GM18517 (cell line): ENCODE data around the gene DDX11.
"Not testable (repeated sequence)": the region's sequence is repeated elsewhere in the genome, so short reads cannot be mapped to it uniquely, and the experiment has no call there.

Experiments
- ATAC-seq: cut with Tn5 transposase; IDR thresholded peaks from one replicate; pipeline ENCODE4 v1.9.1; 2021; ENCODE audit warnings: mild to moderate bottlenecking, moderate library complexity; ENCODE audit not compliant: unreplicated experiment

The DDX11 gene

DNA sequence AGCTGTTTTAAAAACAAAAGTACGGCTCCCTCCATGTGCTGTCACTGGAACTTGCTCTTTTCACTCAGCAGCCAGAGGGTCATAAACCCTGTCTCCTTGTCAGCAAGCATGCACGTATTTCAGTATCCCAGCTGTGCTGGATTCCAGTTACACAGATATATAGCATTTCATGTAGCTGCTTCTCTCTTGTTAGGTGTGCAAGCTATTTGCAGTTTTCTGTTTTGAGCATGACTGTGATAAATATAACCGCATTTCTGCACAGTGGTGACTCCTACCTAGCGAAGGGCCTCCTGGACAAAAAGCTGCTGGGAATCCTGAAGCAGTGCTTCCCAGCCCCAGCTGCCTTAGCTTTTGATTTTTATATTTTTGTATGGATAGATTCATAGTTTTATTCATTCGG is 24.7 kb downstream of the DDX11 start:
- ATAC-seq = not testable (repeated sequence)

DNA sequence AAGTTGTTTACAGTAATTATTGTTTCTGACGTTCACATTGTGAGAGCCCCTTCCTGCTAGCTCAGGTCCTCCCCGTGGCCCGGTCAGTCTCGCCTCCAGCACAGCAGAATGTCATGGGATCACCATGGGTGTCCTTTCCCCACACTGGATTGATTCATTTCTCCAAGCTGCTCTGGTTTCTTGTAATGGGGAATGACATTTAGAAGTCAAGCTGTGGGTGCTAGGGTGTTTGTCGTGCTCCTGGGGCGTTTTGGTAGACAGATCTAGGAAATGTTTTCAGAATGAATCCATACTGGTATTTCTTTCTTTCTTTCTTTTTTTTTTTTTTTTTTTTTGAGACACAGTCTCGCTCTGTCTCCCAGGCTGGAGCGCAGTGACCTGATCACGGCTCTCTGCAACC is 25.1 kb downstream of the DDX11 start:
- not testable (repeated sequence) for ATAC-seq

DNA sequence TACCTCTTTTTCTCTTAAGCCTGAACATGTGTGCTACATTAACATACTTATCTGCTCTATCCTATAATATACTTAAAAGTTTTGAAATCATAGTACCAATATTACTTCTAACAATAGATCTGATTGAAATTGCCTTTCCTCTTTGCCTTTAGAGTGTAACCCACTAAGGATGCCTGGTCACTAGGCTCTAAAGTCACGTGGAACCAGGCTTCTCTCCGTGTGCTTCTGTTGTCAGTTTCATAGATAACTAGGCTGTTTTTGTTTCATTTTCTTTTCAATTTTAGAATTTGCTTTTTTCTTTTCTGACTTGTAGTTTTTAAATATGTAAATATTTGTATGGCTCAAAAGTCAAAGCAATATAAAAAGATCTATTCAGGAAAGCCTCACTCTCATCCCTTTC is 25.8 kb downstream of the DDX11 start:
- not testable (repeated sequence) for ATAC-seq

DNA sequence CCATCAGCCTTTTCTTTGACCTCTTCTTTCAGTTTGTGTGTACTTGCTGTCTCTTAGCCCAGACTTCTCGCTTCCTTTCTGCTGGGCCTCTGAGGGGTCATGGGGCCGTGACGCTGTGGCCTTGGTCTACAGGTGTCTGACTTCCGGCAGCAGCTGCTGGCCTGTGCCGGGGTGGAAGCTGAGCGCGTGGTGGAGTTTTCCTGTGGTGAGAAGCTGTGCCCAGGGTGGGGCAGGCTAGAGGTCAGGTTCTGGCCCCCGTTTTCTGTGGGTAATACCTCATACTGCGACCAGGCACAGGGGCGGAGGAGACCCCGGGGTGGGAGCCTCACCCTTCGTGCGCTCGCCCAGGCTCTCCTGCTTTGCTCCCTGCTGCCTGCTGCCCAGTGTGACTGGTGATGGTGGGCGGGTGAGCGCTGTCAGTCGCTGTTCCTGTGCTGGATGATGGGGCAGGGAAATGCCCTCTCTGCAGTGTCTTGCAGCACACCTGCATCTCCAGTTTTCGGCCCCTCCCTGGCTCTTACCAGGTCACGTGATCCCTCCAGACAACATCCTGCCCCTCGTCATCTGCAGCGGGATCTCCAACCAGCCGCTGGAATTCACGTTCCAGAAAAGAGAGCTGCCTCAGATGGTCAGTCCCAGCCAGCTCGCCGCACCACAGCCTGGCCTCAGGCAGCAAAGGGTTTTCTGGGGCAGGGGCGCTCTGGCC is 27.0 kb downstream of the DDX11 start:
- ATAC-seq = not testable (repeated sequence)

DNA sequence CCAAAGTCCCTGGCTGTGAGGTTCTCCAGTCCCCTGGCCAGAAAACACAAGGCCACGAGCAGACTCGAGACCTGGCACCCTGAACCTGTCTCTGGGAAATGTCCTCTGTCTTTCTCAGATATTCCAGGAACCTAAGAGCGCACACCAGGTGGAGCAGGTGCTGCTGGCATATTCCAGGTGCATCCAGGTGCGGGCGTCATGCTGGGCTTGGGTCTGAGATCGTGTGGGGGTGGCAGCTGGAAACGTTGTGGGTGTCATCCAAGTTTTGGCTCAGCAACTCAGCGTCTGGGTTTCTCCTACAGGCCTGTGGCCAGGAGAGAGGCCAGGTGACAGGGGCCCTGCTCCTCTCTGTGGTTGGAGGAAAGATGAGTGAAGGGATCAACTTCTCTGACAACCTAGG is 28.5 kb downstream of the DDX11 start:
- not testable (repeated sequence) for ATAC-seq

DNA sequence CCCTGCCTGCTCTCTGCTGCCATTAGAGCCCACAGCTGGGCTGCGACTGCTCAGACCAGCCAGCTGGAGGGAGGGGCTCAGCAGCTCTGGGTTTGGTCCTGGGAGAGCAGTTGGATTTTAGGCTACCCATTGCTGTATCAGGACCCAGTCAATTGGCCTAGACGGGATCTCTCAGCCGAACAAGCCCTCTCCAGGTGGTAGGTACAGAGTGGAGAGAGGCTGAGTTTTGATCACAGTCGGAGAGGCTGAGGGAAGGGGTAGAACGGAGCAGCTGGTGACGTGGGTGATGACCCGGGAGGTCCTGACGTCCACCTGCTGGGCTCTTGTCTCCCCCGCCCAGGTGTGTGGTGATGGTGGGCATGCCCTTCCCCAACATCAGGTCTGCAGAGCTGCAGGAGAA is 28.9 kb downstream of the DDX11 start:
- not testable (repeated sequence) for ATAC-seq

DNA sequence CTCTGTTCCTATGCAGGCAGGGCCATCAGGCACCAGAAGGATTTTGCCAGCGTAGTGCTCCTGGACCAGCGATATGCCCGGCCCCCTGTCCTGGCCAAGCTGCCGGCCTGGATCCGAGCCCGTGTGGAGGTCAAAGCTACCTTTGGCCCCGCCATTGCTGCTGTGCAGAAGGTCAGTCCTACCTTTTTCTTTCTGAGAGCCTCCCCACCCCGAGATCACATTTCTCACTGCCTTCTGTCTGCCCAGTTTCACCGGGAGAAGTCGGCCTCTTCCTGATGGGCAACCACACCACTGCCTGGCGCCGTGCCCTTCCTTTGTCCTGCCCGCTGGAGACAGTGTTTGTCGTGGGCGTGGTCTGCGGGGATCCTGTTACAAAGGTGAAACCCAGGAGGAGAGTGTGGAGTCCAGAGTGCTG is 29.9 kb downstream of the DDX11 start:
- not testable (repeated sequence) for ATAC-seq

DNA sequence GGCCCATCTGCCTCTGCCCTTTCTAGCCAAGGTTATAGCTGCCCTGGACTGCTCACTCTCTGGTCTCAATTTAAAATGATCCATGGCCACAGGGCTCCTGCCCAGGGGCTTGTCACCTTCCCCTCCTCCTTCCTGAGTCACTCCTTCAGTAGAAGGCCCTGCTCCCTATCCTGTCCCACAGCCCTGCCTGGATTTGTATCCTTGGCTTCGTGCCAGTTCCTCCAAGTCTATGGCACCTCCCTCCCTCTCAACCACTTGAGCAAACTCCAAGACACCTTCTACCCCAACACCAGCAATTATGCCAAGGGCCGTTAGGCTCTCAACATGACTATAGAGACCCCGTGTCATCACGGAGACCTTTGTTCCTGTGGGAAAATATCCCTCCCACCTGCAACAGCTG is 30.6 kb downstream of the DDX11 start:
- ATAC-seq = not testable (repeated sequence)

DNA sequence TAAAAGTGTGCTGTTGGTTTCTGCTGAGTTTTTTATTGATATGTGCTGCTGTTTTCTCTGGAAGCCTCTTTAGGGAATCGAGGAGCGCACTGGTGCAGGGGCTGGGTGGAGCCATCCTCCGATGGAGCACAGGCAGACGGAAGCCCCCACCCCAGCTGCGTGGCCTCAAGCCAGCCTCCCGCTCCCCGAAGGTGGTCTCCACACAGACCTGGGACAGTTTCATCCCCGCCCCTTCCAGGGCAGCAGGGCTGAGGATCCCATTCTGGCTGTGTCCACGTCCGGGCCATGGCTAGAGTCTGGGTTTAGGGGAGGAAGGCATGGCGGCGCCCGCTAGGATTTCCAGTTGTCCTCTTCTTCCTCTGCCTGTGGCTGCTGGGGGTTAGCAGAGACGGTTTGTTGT is 31.1 kb downstream of the DDX11 start:
- not testable (repeated sequence) for ATAC-seq

DNA sequence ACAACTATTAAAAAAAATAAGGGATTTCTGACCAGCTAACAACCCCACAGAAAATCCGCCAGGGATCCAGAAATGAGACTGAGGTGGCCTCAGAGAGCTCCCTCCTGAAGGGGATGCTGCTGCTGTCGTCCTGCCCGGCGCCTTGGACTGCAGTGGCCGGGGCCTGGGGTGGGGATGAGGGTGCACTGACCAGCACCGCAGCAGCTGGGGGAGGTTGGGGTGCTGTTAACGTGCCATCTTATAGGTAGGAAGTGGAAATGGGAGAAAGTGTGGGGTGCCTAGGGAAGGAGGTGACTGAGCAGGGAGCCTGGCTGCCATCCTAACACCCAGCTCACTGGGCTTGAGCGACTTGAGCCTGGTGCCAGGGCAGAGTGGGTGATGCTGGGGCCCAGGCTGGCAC is 32.0 kb downstream of the DDX11 start:
- ATAC-seq = no peak

DNA sequence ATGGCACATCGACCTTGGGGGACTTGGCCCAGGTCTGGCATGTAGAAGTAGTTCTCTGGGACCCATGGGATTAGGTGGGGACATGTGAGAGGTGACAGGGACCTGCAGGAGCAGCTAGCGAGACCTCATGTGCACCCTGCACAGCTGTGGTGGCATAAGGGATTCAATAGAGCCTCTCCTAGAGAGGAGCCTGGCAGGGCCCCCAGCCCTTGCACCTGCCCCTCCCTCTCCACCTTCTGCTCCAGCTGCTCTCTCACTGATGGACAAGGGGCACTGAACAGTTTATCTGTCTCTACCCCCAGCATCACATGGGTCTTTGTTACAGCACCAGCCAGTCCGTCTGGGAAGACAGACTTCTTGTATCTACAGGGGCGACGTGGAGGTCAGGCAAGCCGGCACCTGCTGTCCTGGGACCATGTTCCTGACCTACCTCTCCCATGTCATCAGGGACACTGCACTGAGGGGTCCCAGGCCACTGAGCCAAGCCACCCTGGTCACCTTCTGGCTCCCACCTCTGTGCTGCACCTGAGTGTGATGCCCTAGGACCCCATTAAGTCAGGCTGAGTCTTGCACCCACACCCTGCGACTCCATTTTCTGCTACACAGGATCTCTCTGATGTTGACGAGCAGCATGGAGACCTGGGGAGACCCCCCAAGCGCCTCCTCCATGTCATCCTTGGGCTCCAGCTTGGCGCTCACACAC is 32.6 kb downstream of the DDX11 start:
- no peak for ATAC-seq

DNA sequence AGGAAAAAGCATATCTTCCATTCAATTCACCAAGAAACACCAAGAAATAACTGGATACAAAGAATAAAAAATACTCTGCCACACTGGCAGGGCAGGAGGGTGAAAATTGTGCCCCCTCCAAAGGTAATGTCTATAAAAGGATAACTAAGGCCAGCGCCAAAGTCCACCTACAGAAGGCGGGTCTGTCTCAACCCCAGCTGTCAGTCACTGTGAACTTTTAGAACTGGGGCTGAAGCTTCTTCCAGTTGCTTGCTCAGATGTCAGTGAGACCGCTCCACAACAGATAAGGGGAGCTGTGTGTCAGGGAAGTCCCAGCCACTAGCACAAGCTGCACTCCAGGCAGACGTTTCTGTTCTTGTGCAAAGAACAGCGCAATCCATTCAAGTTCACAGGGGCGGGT is 36.1 kb downstream of the DDX11 start:
- not testable (repeated sequence) for ATAC-seq

DNA sequence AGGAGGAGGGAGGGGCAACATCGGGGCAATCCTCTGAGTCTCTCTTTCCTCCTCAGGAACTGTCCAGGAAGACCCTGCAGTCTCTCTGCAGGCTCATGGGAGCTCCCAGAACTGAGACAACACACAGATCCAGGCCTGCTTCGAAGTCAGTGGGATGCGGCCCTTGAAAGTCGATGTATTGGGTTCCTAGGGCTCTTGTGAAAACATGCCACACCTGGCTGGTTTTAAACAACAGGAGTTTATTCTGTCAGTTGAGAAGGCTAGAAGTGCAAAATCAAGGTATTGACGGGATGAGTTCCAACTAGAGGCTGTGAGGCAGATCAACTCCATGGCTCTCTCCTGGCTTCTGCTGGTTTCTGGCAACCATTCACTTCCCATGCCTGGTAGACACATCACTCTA is 36.6 kb downstream of the DDX11 start:
- not testable (repeated sequence) for ATAC-seq

DNA sequence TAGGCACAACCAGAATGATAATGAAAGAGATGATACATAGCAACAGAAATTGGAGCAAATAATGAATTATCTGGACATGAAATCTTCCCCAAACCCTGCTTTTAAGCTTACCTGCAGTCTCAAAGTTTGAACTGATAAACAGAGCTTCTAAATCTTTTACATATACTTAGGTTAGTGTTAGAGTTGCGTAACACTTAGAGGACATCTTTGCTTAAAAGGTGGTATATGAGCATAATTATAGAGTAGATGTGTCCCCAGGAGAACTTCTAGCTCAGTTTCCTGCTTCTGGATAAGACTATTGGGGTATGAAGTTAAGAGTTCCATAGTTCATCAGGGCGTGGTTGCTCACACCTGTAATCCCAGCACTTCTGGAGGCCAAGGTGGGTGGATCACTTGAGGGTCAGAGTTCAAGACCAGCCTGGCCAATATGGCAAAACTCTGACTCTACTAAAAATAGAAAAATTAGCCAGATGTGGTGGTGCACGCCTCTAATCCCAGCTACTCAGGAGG is 41.5 kb downstream of the DDX11 start:
- not testable (repeated sequence) for ATAC-seq

DNA sequence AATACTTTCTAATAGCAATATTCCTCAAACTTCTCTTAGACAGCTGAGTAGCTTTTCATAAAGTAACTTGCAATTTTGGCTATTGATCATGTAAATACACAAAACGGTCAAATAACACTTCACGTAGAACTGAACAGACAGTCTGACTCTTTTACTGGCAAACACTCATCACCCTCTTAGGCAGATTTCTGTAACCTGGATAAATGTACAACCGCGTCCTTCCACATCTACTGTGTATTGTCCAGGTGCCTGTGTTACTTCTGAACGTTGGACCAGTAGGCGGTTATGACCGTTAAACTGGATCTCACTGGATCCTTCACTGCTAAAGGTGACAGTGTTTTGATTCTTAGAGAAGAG is 43.2 kb downstream of the DDX11 start:
- ATAC-seq = not testable (repeated sequence)

DNA sequence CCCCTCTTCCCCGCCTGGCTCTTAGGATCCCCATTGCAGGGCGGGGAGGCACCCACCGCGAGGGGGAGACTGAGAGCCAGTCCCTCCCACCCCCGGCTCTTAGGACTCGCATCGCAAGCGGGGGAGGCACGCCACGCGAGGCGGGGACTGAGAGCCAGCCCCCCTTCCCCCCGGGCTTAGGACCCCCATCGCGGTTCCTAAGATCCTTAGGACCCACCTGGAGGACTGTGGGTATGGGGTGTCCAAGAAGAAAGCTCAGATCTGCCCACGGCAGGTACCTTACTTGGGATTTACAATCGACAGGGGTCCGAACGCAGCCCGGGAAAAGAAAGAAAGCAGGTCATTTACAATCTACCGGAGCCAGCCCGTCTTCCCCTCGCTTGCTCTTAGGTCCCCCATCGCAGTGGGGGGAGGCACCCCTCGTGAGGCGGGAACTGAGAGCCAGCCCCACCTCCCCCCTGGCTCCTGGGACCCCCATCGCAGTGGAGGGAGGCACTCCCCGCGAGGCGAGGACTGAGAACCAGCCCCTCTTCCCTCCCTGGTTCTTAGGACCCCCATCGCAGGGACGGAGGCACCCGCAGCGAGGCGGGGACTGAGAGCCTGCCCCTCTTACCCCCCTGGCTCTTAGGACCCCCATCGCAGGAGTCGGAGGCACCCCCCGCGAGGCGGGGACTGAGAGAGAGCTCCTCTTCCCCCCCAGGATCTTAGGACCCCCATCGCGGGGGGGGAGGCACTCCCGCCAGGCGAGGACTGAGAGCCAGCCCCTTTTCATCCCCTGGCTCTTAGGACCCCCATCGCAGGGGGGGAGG is 43.7 kb downstream of the DDX11 start:
- ATAC-seq = no peak

DNA sequence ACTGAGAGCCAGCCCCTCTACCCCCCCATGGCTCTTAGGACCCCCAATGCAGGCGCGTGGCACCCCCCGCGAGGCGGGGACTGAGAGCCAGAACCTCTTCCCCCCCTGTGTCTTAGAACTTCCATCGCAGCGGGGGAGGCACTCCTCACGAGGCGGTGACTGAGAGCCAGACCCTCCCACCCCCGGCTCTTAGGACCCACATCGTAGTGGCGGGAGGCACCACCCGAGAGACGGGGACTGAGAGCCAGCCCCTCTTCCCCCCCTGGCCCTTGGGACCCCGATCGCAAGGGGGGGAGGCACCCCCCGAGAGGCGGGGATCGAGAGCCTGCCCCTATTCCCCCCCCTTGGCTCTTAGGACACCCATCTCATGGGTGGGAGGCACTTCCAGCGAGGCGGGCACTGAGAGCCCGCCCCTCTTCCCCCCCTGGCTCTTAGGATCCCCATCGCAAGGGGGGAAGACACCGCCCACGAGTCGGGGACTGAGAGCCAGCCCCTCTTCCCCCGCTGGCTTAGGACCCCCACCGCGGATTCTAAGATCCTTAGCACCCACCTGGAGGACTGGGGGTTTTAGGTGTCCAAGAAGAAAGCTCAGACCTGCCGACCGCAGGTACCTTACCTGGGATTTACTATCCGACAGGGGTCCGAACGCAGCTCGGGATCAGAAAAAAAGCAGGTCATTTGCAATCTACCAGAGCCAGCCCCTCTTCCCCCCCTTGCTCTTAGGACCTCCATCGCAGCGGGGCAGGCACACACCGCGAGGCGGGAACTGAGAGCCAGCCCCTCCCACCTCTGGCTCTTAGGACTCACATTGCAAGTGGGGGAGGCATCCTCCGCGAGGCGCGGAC is 44.9 kb downstream of the DDX11 start:
- ATAC-seq = no peak

DNA sequence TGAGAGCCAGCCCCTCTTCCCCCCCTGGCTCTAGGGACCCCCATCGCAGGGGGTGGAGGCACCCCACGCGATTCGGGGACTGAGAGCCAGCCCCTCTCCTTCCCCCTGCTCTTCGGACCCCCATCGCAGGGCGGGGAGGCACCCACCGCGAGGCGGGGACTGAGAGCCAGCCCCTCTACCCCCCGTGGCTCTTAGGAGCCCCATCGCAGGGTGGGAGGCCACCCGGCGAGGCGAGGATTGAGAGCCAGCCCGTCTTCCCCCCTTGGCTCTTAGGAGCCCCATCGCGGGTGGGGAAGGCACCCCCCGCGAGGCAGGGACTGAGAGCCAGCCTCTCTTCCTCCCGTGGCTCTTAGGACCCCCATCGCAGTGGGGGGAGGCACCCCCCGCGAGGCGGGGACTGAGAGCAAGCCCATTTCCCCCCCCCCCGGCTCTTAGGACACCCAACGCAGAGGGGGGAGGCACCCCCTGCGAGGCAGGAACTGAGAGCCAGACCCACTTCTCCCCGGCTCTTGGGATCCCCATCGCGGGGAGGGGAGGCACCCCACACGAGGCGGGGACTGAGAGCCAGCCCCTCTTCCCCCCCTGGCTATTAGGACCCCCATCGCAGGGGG is 45.6 kb downstream of the DDX11 start:
- ATAC-seq = no peak

DNA sequence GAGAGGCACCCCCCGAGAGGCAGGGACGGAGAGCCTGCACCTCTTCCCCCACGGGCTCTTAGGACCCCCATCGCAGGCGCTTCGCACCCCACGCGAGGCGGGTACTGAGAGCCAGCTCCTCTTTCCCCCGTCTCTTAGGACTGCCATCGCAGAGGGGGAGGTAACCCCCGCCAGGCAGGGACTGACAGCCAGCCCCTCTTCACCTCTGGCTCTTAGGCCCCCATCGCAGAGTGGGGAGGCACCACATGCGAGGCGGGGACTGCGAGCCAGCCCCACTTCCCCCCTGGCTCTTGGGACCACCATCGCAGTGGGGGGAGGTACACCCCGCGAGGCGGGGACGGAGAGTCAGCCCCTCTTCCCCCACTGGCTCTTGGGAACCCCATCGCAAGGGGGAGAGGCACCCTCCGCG is 46.1 kb downstream of the DDX11 start:
- ATAC-seq = no peak

DNA sequence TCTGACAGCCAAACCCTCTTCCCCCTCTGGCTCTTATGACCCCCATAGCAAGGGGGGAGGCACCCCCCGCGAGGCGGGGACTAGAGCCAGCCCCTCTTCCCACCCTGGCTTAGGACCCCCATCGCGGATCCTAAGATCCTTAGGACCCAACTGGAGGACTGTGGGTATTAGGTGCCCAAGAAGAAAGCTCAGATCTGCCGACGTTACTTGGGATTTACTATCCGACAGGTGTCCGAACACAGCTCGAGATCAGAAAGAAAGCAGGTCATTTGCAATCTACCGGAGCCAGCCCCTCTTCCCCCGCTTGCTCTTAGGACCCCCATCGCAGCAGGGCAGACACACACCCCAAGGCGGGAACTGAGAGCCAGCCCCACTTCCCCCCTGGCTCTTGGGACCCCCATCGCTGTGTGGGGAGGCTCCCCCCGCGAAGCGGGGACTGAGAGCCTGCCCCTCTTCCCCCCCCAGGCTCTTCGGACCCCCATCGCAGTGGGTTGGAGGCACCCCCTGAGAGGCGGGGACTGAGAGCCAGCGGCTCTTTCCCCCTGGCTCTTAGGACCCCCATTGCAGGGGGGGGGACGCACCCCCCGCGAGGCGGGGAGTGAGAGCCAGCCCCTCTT is 46.8 kb downstream of the DDX11 start:
- no peak for ATAC-seq
